Astrocyte of the cerebellum (primary cell): Measurements from ENCODE around the gene NR1H3.

Experiments used
- DNase-seq: peaks from one replicate; pipeline ENCODE4 v3.0.0-alpha.2; 2011; ENCODE audit warnings: low read depth
- H3K4me3 ChIP-seq: 2 replicates; pipeline ENCODE4 v1.5.1; 2011; ENCODE audit warnings: mild to moderate bottlenecking, low read depth, low read length, moderate library complexity
- CTCF ChIP-seq: IDR thresholded peaks from 2 replicates; pipeline ENCODE4 v1.5.1; 2012; ENCODE audit warnings: low read length, low read depth, moderate library complexity, mild to moderate bottlenecking; ENCODE audit errors: missing control alignments
- in situ Hi-C: cut with HindIII; loops from 2 replicates; pipeline ENCODE4 v1.10.0; 2017; ENCODE audit warnings: low sequenced_read_pairs

The NR1H3 gene

GRCh38 chr11:47216121-47216798, 41.5 kb upstream of the NR1H3 start:
- in situ Hi-C loops, result no loop called here
- peak; percentile 71 for DNase-seq
- H3K4me3 ChIP-seq, result peak overlapping the region; percentile 52
- TF ChIP-seq CTCF, result no peak

- DNase-seq, result no peak
- TF ChIP-seq CTCF, result no peak
- no peak overlapping the region for H3K4me3 ChIP-seq
- in situ Hi-C loops, result no loop called here
These were observed 37.4 kb upstream of the NR1H3 start for GRCh38 chr11:47220401-47220821.

- in situ Hi-C loops, result no loop called here
- no peak overlapping the region for H3K4me3 ChIP-seq
- no peak for TF ChIP-seq CTCF
- no peak for DNase-seq
These were observed 35.1 kb upstream of the NR1H3 start for GRCh38 chr11:47222696-47223095.

GRCh38 chr11:47225552-47226400, 32.0 kb upstream of the NR1H3 start:
- TF ChIP-seq CTCF, result no peak
- no peak overlapping the region for H3K4me3 ChIP-seq
- in situ Hi-C loops, result no loop called here
- no peak for DNase-seq

- H3K4me3 ChIP-seq, result no peak overlapping the region
- TF ChIP-seq CTCF, result no peak
- no peak for DNase-seq
- in situ Hi-C loops, result no loop called here
These were observed 28.6 kb upstream of the NR1H3 start for GRCh38 chr11:47229161-47229560.

- no peak overlapping the region for H3K4me3 ChIP-seq
- TF ChIP-seq CTCF, result no peak
- DNase-seq, result no peak
- in situ Hi-C loops, result loop anchor here (5.0 kb wide), 2 partner anchors 49 to 51 kb away; no protein-coding TSS in a partner anchor
These were observed 24.7 kb upstream of the NR1H3 start for GRCh38 chr11:47233051-47233450.
